ENCODE measurements around the gene DCDC2C.

Gene DCDC2C

DNA sequence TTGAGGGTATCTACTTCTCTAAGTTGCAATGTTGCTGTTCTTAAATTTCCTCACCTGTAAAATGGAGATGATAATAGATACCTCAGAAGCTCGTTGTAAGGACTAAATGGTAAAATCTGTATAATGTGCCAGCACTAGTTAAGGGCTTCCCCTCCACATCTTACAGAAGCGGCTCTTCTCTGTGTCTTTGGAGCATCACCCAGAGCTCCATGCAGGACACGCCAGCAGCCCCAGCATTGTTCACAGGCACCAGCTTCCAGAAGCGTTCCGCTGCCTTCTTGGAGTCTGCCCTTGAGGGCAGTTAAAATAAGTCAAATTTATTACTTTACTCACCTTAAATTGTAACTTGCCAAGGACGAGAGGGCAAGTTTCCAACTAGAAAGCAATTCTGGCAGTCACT, 5.8 kb downstream of the DCDC2C start:
- DNase-seq (ENCODE audit: low read depth in 3 of 3): no peak

DNA sequence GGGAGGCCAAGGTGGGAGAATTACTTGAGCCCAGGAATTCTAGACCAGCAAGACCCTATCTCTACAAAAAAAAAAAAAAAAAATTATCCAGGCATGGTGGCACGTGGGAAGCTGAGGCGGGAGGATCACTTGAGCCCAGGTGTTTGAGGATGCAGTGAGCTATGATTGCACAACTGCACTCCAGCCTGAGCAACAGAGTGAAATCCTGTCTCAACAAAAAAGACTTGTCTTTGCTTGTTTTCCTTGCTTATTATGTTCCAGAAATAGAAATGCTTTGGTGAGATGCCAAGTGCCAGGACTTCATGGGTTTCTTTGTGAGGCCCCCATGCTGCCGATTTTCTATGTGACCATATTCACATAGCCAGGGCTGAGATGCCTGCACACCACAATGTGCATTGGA, 9.0 kb downstream of the DCDC2C start:
- no peak for DNase-seq (ENCODE audit: low read depth in 3 of 3)

DNA sequence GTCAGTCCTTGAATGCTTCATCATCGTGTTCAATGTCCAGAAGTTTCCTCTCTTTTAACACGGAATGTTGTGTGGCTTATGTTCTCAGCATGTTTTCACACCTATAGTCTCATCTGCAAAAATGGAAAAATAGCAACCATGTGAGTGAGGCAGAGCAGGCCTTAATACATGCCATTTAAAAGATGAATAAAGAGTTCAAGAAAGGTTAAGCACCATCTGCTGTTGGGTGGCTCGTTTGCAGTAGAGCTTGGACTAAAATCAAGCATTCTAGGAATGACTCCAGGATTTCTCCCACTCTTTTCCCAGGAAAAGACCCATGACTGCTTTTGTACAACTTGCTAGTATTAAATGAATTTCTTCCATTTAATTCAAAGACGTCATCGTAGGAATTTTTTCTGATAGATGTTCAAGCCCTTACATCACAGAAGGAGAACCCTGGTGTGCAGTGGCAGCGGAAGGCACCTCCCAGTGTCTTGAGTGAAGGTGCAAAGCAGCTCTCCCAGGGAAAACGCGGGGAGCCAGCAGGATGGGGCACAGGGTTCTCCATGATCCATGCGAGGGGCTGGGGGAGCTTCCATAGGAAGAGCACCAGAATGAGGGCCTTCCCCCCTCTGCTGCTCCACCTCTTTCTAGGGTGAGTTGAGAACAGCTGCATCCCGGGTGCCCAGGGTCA, 9.6 kb downstream of the DCDC2C start:
- DNase-seq (ENCODE audit: low read depth in 3 of 3): no peak

DNA sequence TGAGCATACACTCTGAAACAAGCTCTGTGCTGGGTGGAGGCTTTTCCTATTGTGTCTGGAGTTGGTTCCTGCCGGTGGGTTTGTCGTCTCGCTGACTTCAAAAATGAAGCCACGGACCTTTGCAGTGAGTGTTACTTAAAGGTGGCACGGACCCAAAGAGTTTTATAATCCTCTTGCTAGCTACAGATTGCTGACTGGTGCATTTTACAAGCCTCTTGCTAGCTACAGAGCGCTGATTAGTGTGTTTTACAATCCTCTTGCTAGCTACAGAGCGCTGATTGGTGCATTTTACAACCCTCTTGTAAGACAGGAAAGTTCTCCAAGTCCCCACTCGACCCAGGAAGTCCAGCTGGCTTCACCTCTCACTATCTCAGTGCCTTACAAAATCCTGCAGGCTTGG, 15.3 kb downstream of the DCDC2C start:
- no peak for DNase-seq (ENCODE audit: low read depth in 3 of 3)

DNA sequence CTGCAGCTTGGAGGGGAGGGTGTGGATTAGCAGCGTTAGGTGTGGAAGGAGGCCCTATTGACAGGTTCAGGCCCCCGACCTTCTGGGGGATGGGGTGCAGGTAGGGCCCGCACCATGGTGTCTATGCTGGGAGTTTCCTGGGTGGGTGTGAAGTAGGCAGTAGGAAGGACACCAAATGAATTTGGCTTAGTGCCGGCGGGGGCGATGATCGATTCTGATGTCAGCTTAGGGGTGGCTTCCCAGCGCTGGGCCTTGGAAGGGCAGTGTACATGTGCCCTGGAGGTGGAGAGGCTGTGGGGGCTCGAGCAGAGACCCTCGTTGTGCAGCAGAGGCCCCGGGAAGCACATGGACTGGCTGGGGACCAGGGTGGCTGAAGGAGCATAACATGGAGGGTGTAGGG, 21.6 kb downstream of the DCDC2C start:
- no peak for DNase-seq (ENCODE audit: low read depth in 3 of 3)

DNA sequence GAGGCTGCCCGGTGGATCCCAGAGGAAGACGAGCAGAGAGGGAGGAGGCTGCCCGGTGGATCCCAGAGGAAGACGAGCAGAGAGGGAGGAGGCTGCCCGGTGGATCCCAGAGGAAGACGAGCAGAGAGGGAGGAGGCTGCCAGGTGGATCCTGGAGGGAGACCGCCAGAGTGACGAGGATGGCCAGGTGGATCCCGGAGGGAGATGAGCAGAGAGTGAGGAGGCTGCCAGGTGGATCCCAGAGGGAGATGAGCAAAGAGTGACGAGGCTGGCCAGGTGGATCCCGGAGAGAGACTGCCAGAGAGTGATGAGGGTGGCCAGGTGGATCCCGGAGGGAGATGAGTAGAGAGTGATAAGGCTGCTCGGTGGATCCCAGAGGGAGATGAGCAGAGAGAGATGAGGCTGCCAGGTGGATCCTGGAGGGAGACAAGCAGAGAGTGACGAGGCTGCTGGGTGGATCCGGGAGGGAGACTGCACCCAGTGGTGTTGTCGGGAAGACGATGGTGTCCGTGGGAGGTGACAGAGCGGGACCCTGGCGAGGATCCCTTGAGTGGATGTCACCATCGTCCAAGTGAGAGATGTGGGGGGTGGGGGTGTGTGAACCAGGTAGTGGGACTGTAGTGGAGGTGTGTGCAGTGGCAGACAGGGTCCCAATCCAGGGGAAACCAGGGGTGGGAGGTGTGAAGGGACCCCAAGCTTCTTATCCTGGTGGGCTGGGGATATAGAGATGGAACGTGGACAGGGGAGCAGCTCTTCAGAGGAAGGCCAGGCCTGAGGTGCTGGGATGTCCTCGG, 22.3 kb downstream of the DCDC2C start:
- no peak for DNase-seq (ENCODE audit: low read depth in 3 of 3)

DNA sequence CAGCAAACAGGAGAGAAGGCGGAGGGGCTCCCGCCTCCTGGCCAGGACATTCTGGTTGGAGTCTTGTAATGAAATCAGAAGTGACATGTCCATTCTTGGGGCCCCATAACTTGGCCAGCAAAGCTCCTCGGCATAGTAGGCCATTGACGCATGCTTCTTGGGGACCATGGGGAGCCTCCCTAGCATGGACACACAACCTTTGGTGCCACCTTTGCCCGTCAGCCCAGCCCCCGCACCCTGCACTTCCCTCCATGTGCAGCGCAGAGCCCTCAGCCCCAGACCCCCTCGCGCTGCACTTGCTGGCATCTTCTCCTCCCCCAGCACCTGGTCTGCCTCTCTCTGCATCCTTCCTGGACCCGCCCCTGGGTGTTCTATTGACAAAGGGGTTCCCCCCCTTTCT, 23.1 kb downstream of the DCDC2C start:
- no peak for DNase-seq (ENCODE audit: low read depth in 3 of 3)

DNA sequence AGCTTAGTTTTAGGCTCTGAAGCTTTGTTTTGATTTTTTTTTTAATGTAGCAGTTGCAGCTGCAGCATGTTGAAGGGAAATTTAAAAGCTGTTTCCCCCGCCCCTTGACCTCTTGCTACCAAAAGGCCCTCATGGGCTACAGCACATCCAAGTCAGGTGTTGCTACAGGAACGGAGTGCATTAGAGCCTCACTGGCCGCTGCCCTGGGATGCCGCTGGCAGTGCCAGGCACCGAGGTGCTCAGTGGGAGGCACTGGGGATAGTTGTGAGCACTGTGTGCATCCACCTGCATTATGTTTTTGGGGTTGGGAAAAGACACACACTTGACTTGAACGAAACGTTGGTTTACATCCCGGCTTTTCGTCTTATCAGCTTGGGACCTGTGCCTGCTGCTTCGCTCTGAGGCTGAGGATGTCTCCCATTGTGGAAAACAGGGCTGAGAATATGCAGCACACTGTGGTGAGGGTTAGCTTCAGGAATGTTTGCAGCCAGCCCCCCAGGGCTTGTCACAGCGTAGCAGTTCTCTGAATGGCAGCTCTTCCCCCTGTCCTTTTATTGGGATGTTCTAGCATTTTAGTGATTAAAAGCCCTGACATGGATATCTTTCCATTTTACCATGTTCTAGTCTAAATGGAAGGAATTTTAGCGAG, 24.1 kb downstream of the DCDC2C start:
- DNase-seq (ENCODE audit: low read depth in 3 of 3): no peak

DNA sequence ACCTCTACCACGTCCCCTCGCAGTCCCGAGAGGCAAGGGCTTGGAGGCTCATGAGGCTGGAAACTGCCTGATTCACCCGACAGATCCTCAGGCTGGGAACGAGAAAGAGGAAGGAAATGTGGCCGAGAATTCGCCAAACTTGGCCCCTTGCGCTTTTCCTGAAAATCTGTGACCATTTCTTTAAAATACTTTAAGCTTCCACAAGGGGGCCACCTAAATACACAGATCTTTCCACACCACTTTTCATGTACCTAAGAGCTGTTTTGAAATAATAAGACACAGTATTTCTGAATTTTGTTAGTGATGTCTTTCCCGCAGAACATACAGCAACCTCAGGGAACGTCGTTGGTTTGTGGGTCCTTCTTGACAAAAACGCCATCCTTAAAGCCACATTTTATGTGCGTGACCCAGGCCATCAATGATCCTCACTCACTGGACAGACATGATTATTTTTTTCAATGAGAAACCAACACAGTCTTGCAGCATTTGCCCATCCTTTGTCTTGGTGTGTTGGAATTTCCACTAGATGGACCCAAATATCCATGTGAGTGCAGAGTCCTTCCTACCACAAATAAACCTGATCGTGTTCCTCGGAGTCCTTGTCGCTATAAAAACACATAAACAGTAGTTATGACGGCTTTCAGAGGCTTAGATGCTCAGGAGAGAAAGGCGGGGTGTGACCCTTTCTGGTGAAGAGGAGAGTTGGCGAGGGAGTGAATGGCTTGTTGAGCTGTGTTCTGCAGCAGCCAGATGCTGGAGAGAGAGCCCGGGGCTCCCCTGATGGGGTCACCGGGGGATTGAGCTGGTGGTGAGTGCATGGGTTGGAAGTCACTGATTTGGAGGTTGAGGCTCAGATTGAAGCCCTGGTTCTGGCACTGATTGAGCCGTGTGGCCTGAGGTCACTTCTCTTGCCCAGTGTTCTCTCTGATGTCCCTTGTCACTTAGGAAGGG, 25.0 kb downstream of the DCDC2C start:
- DNase-seq (ENCODE audit: low read depth in 3 of 3): no peak

DNA sequence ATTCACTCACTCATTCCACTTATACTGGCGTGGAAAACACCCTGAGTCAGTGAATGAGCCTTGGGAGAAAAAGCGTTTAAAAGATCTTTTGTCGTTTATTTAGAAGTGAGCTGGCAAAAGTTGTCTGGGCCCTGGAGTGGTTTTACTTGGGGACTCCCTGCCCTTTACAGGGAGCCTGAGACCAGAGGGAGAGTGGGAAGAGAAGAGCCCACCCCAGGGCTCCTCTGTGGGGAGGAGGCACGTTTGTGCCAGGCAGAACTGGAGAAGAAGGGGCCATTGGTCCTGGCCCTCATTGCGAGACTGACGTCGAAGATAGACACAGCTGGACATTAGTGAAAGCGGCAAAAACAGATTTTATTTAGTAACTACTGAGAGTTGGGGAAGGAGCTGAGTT, 25.7 kb downstream of the DCDC2C start:
- DNase-seq (ENCODE audit: low read depth in 3 of 3): no peak

DNA sequence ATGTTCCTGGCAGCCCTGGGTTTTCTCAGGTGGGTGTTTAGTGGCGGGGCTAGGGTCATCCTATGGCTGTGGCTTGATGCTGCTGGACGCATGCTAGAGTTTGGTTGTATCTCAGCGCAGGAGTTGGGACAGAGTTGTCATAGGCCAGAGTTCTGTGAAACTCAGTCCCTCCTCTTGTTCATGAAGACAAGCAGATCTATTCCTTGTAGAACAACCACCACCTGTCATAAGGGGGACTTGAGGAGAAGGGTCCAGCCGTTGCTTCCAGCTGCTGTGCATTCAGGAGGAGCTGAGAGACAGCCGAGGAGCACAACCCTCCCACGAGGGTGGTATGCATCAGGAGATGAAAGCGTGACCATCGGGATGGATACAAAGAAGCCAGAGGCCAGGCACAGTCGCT, 26.4 kb downstream of the DCDC2C start:
- DNase-seq (ENCODE audit: low read depth in 3 of 3): no peak

DNA sequence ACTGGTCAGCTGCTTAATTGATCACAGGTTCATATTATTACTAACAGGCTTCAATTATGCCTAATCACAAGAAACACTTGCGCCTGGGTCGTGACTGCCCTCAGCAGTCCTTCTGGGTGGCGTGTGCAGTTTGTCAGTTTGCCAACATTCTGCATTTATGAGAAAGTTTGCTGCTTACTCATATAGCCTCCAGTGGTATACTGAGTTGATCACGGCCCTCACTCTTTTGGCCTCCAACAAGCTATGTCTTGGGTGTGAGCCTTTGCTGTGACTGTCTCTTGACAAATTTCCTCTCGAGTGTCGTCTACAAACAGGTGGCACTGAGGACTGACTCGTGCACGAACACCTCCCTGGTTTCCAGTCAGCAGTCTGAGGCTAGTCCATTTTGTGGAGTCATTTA, 27.3 kb downstream of the DCDC2C start:
- no peak for DNase-seq (ENCODE audit: low read depth in 3 of 3)

DNA sequence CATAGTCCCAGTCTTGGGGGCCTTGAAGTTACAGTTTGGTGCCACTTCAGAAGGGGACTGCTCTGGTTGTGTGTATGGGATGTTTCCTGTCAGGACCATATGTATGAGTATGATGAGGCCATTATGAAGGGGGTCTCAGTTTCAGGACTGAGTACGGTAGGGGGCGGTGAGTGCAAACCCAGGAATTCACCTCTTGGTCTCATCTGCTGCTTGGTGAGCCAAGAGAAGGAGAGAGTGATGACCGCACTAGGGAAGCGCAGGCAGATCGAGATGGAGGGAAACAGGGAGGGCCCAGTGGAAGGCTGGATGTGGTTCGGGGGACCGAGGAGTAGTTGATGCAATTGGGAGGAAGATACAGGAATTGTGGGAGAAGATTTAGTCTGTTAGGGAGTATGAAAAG, 28.5 kb downstream of the DCDC2C start:
- no peak for DNase-seq (ENCODE audit: low read depth in 3 of 3)

DNA sequence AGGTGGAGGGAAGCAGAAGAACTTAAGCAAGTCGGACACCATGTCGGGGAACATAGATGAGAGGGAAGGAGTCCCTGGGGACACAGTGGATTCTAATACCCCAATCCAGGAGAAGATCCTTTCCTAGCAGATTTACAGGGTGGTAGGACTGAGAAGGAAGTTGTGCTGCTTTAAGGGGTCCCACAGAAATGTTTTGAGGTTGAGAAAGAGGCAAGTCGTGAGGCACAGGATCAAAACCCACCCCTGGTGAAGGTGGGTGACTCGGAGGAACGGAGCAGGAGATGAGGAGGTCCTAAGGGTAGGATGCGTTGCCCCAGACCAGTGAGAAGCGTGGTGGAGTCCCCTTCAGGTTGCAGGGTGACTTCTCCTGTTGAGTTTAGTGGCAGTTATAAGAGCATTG, 32.7 kb downstream of the DCDC2C start:
- no peak for DNase-seq (ENCODE audit: low read depth in 3 of 3)

DNA sequence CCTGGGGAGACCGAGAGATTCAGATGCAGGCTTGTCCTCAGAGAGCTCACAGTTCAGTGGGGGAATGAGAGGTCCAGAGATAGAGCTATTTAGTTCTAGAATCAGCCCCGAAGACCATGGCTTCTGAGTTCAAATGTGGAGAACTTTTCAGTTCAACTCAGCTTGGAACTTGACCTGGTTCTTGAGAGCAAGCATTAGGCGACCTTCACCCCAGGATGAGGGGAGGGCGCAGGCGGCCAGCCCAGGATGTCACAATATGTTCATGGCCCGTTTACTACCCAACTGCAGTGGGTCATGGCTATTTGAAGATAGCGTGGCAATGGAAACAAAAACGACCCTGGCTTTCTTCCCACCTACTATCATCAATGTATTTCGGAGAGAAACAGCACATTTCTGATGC, 33.8 kb downstream of the DCDC2C start:
- no peak for DNase-seq (ENCODE audit: low read depth in 3 of 3)

DNA sequence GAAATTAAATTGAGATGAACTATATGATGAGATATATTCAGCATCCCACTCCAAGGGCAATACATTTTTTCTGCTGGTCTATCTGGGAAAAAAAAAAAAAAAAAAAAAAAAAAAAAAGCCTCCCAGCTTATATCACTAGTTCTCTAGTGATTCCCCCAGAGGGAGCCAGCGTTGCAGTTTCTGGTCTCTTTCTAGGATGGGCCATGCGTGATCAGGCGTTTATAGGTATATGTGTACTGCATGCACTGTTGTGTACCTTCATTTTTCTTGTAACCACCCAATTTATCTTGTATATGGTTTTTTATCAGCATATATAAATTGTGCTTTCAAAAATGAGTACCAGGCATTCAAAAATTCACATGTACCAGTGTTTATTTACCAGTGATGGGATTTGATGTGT, 35.1 kb downstream of the DCDC2C start:
- peak in 1 of 3 experiments; percentile 5 for DNase-seq (ENCODE audit: low read depth in 3 of 3)

DNA sequence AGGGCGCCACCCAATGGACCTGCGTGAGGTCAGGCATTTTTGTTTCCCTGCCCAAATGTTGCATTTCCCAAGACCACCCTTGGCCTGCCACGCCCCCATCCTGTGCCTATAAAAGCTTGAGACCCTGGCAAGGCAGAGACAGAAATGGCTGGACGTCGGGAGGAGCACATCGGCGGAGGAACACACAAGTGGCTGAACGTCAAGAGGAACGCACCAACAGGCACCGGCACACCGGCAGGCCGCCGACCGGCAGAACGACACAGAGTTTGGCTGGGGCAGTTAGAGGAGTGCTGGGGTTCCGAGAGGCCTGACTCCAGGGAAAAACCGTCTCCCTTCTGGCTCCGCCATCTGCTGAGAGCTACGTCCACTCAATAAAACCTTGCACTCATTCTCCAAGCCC, 35.9 kb downstream of the DCDC2C start:
- no peak for DNase-seq (ENCODE audit: low read depth in 3 of 3)

DNA sequence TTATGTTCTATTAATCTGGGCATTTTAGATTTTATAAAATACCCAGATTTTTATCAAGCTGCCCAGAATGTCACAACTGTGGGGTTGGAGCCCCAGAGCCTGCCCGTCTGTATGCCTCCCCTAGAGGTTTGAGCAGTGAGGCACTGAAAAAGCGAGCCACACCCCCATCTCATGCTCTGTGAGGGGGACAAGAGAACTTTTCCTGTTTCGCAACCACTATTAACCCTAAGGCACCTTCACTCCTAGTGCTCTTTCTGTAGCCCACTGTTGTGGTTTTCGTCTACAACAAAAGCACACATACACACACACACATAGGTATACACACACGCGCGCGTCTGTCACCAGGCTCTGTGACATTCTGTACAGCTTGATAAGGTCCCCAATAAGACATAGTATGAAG, 38.0 kb downstream of the DCDC2C start:
- DNase-seq (ENCODE audit: low read depth in 3 of 3): no peak

DNA sequence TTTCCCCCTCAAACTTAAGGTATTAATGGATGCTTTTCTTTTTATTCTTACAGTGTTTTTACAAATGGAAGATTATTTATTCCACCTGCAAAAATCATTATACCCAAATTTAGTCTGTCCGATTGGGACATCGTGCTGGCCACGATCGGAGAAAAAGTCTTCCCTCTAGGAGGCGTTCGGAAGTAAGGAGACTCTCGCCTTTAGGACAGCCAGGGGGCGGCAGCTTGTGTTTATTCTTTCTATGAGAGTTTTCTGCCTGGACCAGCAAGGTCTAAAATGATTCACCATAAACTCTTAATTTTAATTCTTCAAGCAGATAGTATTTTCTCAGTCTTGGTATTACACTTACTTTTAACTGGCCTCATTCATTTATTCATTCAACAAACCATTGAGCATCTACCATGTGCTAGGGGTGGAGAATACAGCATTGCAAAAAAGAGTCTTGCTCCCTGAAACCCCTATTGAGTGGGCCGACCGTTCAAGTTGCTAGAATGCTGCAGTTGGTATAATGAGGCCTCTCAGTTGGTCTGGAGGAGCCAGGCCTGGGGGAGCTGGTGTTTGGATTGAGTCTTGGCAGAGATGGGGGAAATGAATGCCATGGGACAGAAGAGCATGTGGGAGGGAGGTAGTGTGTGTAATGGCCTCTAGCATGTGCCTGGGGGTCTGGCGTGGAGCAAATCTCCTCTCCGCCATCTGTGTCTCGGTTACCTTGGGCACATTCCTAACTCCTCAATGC, 38.7 kb downstream of the DCDC2C start:
- no peak for DNase-seq (ENCODE audit: low read depth in 3 of 3)

DNA sequence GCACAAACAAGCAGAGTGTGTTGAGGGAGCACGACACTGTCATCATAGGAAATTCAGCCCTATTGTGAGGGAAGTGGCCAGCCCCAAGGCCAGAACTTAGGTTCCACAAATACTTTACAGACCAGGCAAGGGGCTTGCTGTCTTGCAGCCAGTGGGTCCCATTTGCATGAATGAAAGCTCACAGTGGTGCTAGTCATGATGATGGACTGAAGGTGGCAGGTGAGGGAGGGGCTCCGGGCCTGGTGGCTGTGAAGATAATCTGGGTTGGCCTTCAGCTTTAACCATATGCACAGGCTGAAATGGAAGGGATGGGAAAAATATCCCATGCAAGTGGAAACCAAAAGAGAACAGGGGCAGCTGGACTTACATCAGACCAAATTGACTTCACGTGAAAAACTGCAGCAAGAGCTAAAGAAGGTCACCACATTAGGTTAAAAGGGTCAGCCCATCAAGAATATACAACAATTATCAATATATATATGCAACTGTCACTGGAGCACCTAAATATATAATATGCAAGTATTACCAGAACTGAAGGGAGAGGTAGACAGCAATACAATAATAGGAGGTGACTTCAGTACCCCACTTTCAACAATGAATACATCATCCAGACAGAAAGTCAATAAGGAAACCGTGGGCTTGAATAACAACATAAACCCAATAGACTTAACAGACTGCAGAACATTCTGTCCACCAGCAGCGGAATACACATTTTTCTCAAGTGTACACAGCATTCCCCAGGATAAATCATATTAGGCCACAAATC, 39.6 kb downstream of the DCDC2C start:
- no peak for DNase-seq (ENCODE audit: low read depth in 3 of 3)

Data from stimulated activated CD4-positive, alpha-beta T cell treated with anti-CD3 and anti-CD28 coated beads, TNF-alpha, amount 100 ng/mL, for 24 hours (primary cell).